Endothelial cell of umbilical vein (primary cell): ENCODE measurements around the gene CGB2. TPM values are rescaled to one million over a fixed set of nuclear protein-coding genes. Genes with fewer than 3 reads are reported as not detected.

Experiments used
- BruUV-seq: library from RNA; stranded (reverse); fragments of 400-500 nt; replicated peaks from 2 replicates; lab custom pipeline; 2021; lab: Mats Ljungman, UMichigan
- CTCF ChIA-PET: fragments of 300-600, 350-600 bp; sonication (Branson Sonifier 250); formaldehyde crosslinking; loops from one replicate; lab custom pipeline; 2021; ENCODE audit warnings: antibody characterized with exemption, inconsistent platforms; lab: Charles Lee
- POLR2A ChIA-PET: fragments of 300-600, 350-600 bp; sonication (Branson Sonifier 250); formaldehyde crosslinking; loops from one replicate; lab custom pipeline; 2021; ENCODE audit warnings: antibody characterized with exemption, inconsistent platforms; lab: Charles Lee
- DNase-seq: peaks from one replicate; pipeline ENCODE4 v3.0.0-alpha.2; 2011; ENCODE audit warnings: low read depth, low spot score
- FAIRE-seq: peaks from 2 replicates; lab custom pipeline; 2011; peaks lifted over from hg19 to GRCh38; lab: Jason Lieb, UNC
- H2AFZ ChIP-seq: 2 replicates; pipeline ENCODE4 v1.6.0; 2012; ENCODE audit warnings: low read depth, low read length, control low read depth, inconsistent platforms
- H3K27ac ChIP-seq: 2 replicates; pipeline ENCODE4 v1.5.1; 2011; ENCODE audit warnings: low read depth, mild to moderate bottlenecking, control low read depth, low read length, moderate library complexity; ENCODE audit not compliant: insufficient read depth
- H3K27me3 ChIP-seq, 2 experiments: 2 replicates each; pipeline versions ENCODE4 v1.6.0 to v1.6.1; 2011; ENCODE audit warnings: low read length in 2 of 2, mixed read lengths in 1 of 2; ENCODE audit not compliant: control insufficient read depth in 2 of 2, insufficient read depth in 2 of 2
- H3K36me3 ChIP-seq, 2 experiments: 2 replicates in 1 of 2; 3 replicates in 1 of 2; pipeline ENCODE4 v1.5.1; 2011; ENCODE audit warnings: low read length in 2 of 2, mild to moderate bottlenecking in 1 of 2, moderate library complexity in 1 of 2; ENCODE audit not compliant: control insufficient read depth in 2 of 2, insufficient read depth in 2 of 2; ENCODE audit errors: extremely low read depth in 1 of 2
- H3K4me1 ChIP-seq: 3 replicates; pipeline ENCODE4 v1.5.1; 2011; ENCODE audit warnings: mild to moderate bottlenecking, low read length; ENCODE audit not compliant: control insufficient read depth, insufficient read depth; ENCODE audit errors: extremely low read depth
- H3K4me2 ChIP-seq: 2 replicates; pipeline ENCODE4 v1.6.1; 2011; ENCODE audit warnings: low read length, control low read depth, mixed read lengths; ENCODE audit not compliant: insufficient read depth
- H3K4me3 ChIP-seq, 3 experiments: fragments of 200-600 bp in 1 of 3; sonication (generic), shearing (Covaris generic) in 1 of 3; replicated peaks in 1 of 3; 2 replicates each; pipeline ENCODE4 v1.5.1; 2011 to 2016; ENCODE audit warnings: control low read depth in 3 of 3, low read length in 3 of 3, mild to moderate bottlenecking in 2 of 3, inconsistent platforms in 1 of 3, low read depth in 1 of 3, moderate library complexity in 1 of 3; ENCODE audit not compliant: insufficient read depth in 1 of 3
- H3K79me2 ChIP-seq: 2 replicates; pipeline ENCODE4 v1.6.0; 2012; ENCODE audit warnings: low read length, inconsistent platforms; ENCODE audit not compliant: control insufficient read depth, insufficient read depth
- H3K9ac ChIP-seq: replicated peaks from 2 replicates; pipeline ENCODE3; 2011; ENCODE audit warnings: low read length, control low read depth; ENCODE audit not compliant: insufficient read depth; ENCODE audit errors: extremely low read depth
- H3K9me1 ChIP-seq: replicated peaks from 3 replicates; pipeline ENCODE4 v1.6.0; 2011; ENCODE audit warnings: mild to moderate bottlenecking, low read length; ENCODE audit not compliant: control insufficient read depth, insufficient read depth; ENCODE audit errors: extremely low read depth
- H3K9me3 ChIP-seq: replicated peaks from 2 replicates; pipeline ENCODE4 v1.5.1; 2012; ENCODE audit warnings: low read length, inconsistent platforms; ENCODE audit not compliant: control insufficient read depth, insufficient read depth
- H4K20me1 ChIP-seq: replicated peaks from 2 replicates; pipeline ENCODE3; 2011; ENCODE audit warnings: mild to moderate bottlenecking, low read length; ENCODE audit not compliant: control insufficient read depth, insufficient read depth; ENCODE audit errors: extremely low read depth
- CTCF ChIP-seq, 2 donors: IDR thresholded peaks; 1 replicate in 1 of 2; 2 replicates in 1 of 2; pipeline ENCODE4 v1.5.1; 2011; ENCODE audit warnings: low read length in 2 of 2, mild to moderate bottlenecking in 2 of 2, moderate library complexity in 2 of 2, control low read depth in 1 of 2, inconsistent platforms in 1 of 2, low read depth in 1 of 2; ENCODE audit not compliant: insufficient read depth in 1 of 2; ENCODE audit errors: extremely low read depth in 1 of 2
- FOS ChIP-seq: IDR thresholded peaks from 2 replicates; pipeline ENCODE4 v1.6.1; 2011; ENCODE audit warnings: mild to moderate bottlenecking, low read length, moderate library complexity, borderline replicate concordance; ENCODE audit not compliant: insufficient read depth
- GATA2 ChIP-seq: IDR thresholded peaks from 2 replicates; pipeline ENCODE4 v1.7.0; 2011; ENCODE audit warnings: low read depth, mild to moderate bottlenecking, moderate library complexity, mixed read lengths, low read length; ENCODE audit not compliant: insufficient read length, insufficient read depth
- JUN ChIP-seq: IDR thresholded peaks from 2 replicates; pipeline ENCODE4 v1.6.1; 2011; ENCODE audit warnings: borderline replicate concordance, low read depth; ENCODE audit not compliant: insufficient read length, insufficient read depth
- MAX ChIP-seq: IDR thresholded peaks from 2 replicates; pipeline ENCODE4 v1.6.1; 2011; ENCODE audit not compliant: insufficient read depth, insufficient read length
- MYC ChIP-seq: IDR thresholded peaks from one replicate; pipeline ENCODE4 v1.6.1; 2011; ENCODE audit warnings: mild to moderate bottlenecking, low read depth, low read length
- POLR2A ChIP-seq: IDR thresholded peaks from 2 replicates; pipeline ENCODE4 v1.6.1; 2012; ENCODE audit warnings: low read depth, mild to moderate bottlenecking, control low read depth, low read length
- POLR2AphosphoS5 ChIP-seq: IDR thresholded peaks from 2 replicates; pipeline ENCODE4 v1.6.1; 2012; ENCODE audit warnings: low read depth, mild to moderate bottlenecking, control low read depth, low read length, moderate library complexity; ENCODE audit not compliant: insufficient read depth
- dilution Hi-C: fragments of 300-500 bp; cut with MboI; formaldehyde crosslinking; loops from one replicate; pipeline ENCODE4 v1.15.0; 2019; ENCODE audit warnings: low sequenced_read_pairs; ENCODE audit not compliant: extremely low pct_ligation_motif_present
- intact Hi-C: fragments of 100-400 bp; cut with micrococcal nuclease; formaldehyde crosslinking; loops from one replicate; pipeline ENCODE4 v1.10.0; 2022
- polyA plus RNA-seq, 4 experiments: library from polyadenylated mRNA; depleted of rRNA in 3 of 4; stranded (reverse) in 3 of 4; unstranded in 1 of 4; fragments of >200 nt; gene quantifications; 2 replicates each; pipeline versions ENCODE4 v1.2.1 to v1.2.3, GENCODE V29; 2011 to 2012; ENCODE audit warnings: missing spikeins in 1 of 4
- total RNA-seq: library from RNA; stranded (reverse); gene quantifications from 2 replicates; pipeline ENCODE4 v1.2.3, GENCODE V29; 2021

CGB2 gene
- total and polyA plus RNA-seq, 2 donors (not counting 3 experiments of a cell fraction or from before 2014, with no cell fraction given): not detected

- Histone ChIP-seq H3K9me1 (no peaks in the 10 kb centered on the region), H3K79me2 (peaks cover 46% of the 10 kb centered on the region), H3K4me2 (no peak overlapping the region), H3K4me3 (no peak overlapping the region), H3K9me3 (no peaks in the 10 kb centered on the region), H4K20me1 (no peaks in the 10 kb centered on the region), H3K9ac (no peak overlapping the region), H3K27ac (no peak overlapping the region), H3K4me1 (peaks cover 14% of the 10 kb centered on the region), H3K36me3 (peaks cover 0 to 9% of the 10 kb centered on the region in 2 experiments), H3K27me3 (no peaks in the 10 kb centered on the region), H2AFZ (no peak overlapping the region)
- intact Hi-C loops: loop anchor here (10.0 kb wide), 2 partner anchors 164 to 356 kb away; partner anchors contain the start of genes DBP, HRC and TRPM4
- POLR2A ChIA-PET: no interaction called here
- TF ChIP-seq MAX (no peak), GATA2 (no peak), FOS (no peak), JUN (no peak), MYC (no peak), POLR2A (no peak), CTCF (IDR thresholded peaks at IDR 0.05; ENCODE audit: extremely low read depth in 1 of 2, insufficient read depth in 1 of 2, low read depth in 1 of 2, low read length in 2 of 2) (no peak), POLR2AphosphoS5 (no peak)
- CTCF ChIA-PET: interaction anchor here (0.6 to 3.3 kb wide), 5 partner anchors 14 to 420 kb away, joined by 3 to 41 read pairs (median 10); no protein-coding TSS in a partner anchor
- no TSS peak for BruUV-seq
- DNase-seq (no peak), FAIRE-seq (no peak)
- dilution Hi-C loops: no loop called here
These were observed 40.6 kb upstream of the CGB2 start for GRCh38 chr19:48991011-48991609.
